Amniotic stem cell (primary cell): ENCODE data around the gene SDF4.

Experiments
- DNase-seq: peaks from one replicate; lab custom pipeline; 2025; lab: John Stamatoyannopoulos, UW

The SDF4 gene

GRCh38 chr1:1241588-1242219 is 9.9 kb upstream of the SDF4 start:
- DNase-seq: no peak

DNA sequence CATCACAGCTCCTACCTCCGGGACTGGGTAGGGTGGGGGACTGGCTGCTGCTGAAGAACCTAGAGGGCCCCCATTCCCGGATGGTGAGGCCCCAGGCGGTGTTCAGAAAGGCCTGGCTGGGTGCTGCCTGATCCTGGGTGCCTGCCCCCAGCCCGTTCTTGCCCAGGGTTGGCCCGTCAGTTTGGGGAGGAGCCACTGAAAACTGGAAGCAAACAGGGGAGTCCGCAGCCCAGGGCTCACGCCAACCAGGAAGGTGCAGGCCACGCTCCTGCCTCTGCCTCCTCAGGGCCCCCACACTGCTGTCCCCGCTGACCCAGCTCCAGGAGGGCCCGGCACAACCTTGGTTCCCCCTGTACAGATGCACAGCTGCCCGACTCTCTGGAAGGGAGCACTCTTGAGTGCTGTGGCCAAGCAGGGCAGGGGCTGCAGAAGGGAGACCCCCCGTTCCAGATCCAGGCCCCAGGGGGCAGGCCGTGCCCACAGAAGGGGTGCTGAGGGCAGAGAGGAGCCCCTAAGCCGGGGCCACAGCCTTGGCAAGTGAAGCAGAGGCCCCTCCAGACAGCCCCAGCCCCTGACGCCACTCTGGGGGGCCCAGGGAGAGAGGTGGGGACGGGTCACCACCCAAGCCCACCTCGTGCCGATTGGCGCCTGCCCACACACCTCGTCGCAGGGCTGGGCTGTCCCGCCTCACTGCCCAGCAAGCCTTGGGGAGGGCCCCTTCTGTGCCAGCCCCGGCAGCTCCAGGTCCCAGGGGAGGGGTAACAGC is 9.2 kb upstream of the SDF4 start:
- no peak for DNase-seq

- no peak for DNase-seq
These were observed 8.5 kb upstream of the SDF4 start for GRCh38 chr1:1240348-1240732.

DNA sequence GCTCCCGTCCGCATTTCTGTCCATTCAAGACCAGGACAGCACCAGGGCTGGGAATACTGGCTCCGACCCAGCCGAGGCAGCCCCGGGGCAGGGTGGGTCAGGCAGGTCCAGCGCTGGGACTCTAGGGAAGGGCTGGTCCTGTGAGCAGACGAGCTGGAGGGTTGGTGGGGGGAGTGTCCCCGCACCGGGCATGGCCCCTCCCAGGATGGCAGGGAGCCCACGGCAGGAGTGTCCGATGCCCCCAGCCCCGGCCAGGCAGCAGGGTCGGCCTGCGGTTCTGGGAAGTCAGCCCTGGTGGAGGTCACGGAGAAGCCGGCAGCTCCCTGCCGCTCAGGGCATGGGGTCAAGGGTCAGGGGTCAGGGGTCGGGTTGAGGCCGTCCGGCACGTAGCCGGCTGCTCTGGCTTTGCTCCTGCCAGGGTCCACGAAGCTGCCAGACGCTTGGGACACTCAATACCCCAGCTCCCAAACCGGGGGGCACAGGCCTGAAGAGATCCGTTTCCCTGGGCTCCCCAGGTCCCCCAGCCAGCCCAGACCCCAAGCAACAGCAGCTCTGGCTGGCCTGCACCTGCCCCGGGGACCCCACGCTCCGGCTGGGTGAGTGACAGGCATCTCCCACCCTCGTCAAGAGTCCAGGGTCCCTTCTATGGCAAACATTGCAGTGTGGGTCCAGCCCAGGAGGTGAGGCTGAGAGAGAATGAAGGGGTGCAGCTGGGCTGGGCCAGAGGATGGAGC is 8.0 kb upstream of the SDF4 start:
- no peak for DNase-seq

DNA sequence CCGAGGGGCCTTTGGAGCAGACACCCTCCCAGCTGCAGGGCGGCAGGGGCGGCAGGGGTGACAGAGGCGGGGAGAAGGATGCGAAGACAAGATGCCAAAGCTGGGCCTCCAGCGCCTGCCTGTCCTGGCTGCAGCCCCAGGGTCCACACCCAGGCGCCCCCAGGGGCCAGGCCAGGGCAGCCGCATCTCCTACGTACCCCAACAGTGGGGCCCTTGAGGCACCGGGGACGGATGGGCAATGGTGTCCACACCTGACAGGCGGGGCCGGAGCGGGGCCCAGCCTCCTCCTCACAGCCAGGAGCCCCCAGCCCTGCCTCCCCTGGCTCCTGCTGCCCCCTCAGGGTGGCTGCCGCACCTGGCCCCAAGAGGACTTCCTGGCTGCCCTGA is 7.4 kb upstream of the SDF4 start:
- DNase-seq: no peak

GRCh38 chr1:1238702-1239178 is 6.9 kb upstream of the SDF4 start:
- no peak for DNase-seq

GRCh38 chr1:1237874-1238701 is 6.3 kb upstream of the SDF4 start:
- no peak for DNase-seq

GRCh38 chr1:1236945-1237873 is 5.4 kb upstream of the SDF4 start:
- no peak for DNase-seq

DNA sequence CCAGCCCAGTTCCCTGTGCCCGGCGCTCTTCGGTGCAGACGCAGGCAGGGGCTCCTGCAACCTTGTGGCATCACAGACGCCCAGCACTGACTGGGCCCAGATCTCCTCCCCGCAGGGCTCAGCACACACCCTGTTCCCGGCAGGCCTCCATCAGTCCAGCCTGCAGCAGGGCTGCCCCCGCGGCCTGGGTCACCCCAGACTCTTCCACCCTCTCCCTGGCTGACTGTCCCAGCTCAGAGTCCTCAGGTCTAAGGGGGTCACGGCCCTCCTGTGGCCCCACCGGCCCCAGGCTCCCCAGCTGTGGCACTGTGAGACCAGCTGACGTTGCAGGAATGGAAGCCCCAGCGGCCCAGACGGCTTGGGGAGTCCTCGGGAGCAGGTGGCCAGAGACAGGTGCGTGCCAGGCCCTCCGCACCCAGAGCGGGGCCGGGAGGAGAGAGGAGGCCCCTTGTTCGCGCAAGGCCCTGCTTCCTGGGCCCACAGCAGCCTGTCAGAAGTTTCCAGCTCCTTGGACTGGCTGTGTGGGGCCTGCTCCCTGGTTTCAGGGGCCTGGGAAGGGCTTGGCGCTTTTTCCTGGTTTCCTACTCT is 4.5 kb upstream of the SDF4 start:
- no peak for DNase-seq

GRCh38 chr1:1235016-1235744 is 3.4 kb upstream of the SDF4 start:
- no peak for DNase-seq

- DNase-seq: no peak
These were observed 2.5 kb upstream of the SDF4 start for GRCh38 chr1:1234180-1234808.

DNA sequence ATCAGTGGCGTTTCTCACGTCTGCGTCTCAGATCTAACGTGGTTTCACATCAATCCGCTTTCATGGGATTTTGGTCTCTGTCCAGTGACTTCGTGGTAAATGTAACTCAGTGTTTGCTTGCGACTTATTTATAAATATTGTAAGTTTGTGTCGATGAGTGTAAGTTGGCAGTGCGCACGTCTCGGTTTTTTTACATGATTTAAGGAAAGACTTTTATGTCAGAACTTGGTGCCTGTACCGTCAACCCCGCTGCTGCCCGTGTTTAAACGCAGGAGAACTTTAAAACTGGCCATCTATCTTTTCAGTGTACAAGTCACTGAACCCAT is 1.7 kb upstream of the SDF4 start:
- no peak for DNase-seq

DNA sequence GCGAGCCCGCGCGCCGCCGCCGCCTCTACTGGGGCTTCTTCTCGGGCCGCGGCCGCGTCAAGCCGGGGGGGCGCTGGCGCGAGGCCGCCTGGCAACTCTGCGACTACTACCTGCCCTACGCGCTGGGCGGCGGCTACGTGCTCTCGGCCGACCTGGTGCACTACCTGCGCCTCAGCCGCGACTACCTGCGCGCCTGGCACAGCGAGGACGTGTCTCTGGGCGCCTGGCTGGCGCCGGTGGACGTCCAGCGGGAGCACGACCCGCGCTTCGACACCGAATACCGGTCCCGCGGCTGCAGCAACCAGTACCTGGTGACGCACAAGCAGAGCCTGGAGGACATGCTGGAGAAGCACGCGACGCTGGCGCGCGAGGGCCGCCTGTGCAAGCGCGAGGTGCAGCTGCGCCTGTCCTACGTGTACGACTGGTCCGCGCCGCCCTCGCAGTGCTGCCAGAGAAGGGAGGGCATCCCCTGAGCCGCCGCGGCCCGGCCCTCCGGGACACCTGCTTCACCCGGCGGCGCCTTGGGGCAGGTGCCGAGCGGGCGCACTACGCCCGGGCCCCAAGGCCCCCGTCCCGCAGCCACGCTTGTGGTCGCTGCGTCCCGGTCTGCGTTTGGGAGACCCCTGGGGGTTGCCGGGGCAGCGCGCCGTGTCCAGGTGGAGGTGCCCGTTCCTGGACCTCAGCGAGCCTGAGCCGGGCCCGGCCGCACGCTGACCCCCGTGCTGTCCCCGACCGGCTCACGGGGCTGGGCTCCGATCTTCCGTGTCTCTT is 1.2 kb upstream of the SDF4 start:
- no peak for DNase-seq

GRCh38 chr1:1232208-1232795 is 501 bp upstream of the SDF4 start, which contains the start of gene B3GALT6:
TSS of gene B3GALT6 (plus strand) at chr1:1232237. CDS start at chr1:1232279, 42 bp downstream.
- DNase-seq: no peak

- DNase-seq: no peak
These were observed 973 bp downstream of the SDF4 start for GRCh38 chr1:1230656-1231399.

DNA sequence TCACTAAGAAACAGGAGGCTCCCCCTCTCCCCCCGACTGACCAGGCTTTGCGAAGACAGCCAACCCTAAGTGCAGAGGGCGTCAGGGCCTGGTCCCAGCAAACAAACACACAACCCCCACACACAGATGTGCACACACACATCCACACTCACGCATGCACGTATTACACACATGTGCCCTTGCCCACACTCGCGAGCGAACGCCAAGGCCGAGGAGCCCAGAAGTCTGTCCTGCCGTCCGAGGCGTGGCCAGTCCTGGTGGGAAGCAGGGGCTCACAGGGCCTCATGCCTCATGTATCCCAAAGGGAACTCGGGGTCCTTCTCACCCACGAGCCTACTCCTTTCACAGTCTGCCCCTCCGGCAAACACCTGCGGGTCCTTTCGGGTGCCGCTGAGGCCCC is 2.0 kb downstream of the SDF4 start:
- DNase-seq: no peak

GRCh38 chr1:1228596-1229321 is 3.0 kb downstream of the SDF4 start:
- no peak for DNase-seq
